SK-N-SH treated with all-trans-retinoic acid at 6 μM for 48 hours (cell line): ENCODE data around the gene KCNK2.

Source experiments
- ARNTL ChIP-seq: fragments of 450-650 bp; formaldehyde crosslinking; IDR thresholded peaks from 2 replicates; pipeline ENCODE4 v1.5.0; 2020; ENCODE audit warnings: low read depth, mild to moderate bottlenecking, moderate library complexity, borderline replicate concordance
- CSRNP3 ChIP-seq: fragments of 250-450 bp; sonication (Bioruptor Pico); IDR thresholded peaks from 2 replicates; pipeline ENCODE4 v1.5.1; 2021; ENCODE audit warnings: mild to moderate bottlenecking, moderate library complexity
- PATZ1 ChIP-seq: fragments of 250-450 bp; sonication (Bioruptor Pico); IDR thresholded peaks from 2 replicates; pipeline ENCODE4 v1.8.0; 2020; ENCODE audit warnings: mild to moderate bottlenecking, moderate library complexity, borderline replicate concordance
- RARB ChIP-seq: fragments of 250-450 bp; sonication (Bioruptor Pico); IDR thresholded peaks from 2 replicates; pipeline ENCODE4 v1.8.0; 2021; ENCODE audit warnings: mild to moderate bottlenecking, moderate library complexity
- ZFP3 ChIP-seq: fragments of 250-450 bp; sonication (Bioruptor Pico); IDR thresholded peaks from 2 replicates; pipeline ENCODE4 v1.5.0; 2020; ENCODE audit warnings: mild to moderate bottlenecking, moderate library complexity

GRCh38 chr1:215114154-215114933, 31.8 kb downstream of the KCNK2 start:
- TF ChIP-seq ARNTL (CRISPR knock-in tag) (no peak), CSRNP3 (CRISPR knock-in tag) (no peak), ZFP3 (no peak), RARB (CRISPR knock-in tag) (peak; percentile 87; the same call in 1 of the 2 replicates), PATZ1 (CRISPR knock-in tag) (no peak)
